HepG2 (cell line): ENCODE data around the gene HLCS. TPM values are rescaled to one million over a fixed set of nuclear protein-coding genes. Genes with fewer than 3 reads are reported as not detected.

Experiments used
- ATAC-seq: fragments of 200-7000 bp; cut with Tn5 transposase; 3 replicates; pipeline ENCODE4 v1.9.1; 2020; ENCODE audit warnings: mild to moderate bottlenecking, moderate library complexity
- BruUV-seq: library from RNA; stranded (reverse); fragments of 400-500 nt; replicated peaks from 2 replicates; lab custom pipeline; 2021; lab: Mats Ljungman, UMichigan
- CTCF ChIA-PET: fragments of 300-600 bp; formaldehyde crosslinking; extraction: SDS; loops from one replicate; lab custom pipeline; 2021; ENCODE audit warnings: low total read pairs, inconsistent platforms, low intra/inter-chr PET ratio; lab: Yijun Ruan, JAX
- POLR2A ChIA-PET: fragments of 350-600 bp; sonication (Branson Sonifier 250); formaldehyde crosslinking; loops from one replicate; lab custom pipeline; 2020; ENCODE audit warnings: antibody characterized with exemption, inconsistent platforms; lab: Yijun Ruan, JAX
- DNase-seq: peaks from one replicate; pipeline ENCODE4 v3.0.0-alpha.2; 2015; ENCODE audit warnings: low spot score
- FAIRE-seq: peaks from 3 replicates; lab custom pipeline; 2011; peaks lifted over from hg19 to GRCh38; lab: Jason Lieb, UNC
- H2AFZ ChIP-seq: one replicate; pipeline ENCODE4 v1.6.1; 2011; ENCODE audit warnings: low read length, inconsistent platforms
- H3K27ac ChIP-seq: fragments of 300-600 bp; 3 replicates; pipeline ENCODE4 v1.8.0; 2011; ENCODE audit warnings: mixed run types, mild to moderate bottlenecking, mixed read lengths, low read length, inconsistent platforms; ENCODE audit not compliant: insufficient read depth; ENCODE audit errors: extremely low read length
- H3K27me3 ChIP-seq, 2 experiments: fragments of 200-600 bp in 1 of 2; 2 replicates in 1 of 2; 3 replicates in 1 of 2; pipeline versions ENCODE4 v1.6.0 to v1.8.0; 2011; ENCODE audit warnings: low read length in 2 of 2, mild to moderate bottlenecking in 2 of 2, moderate library complexity in 2 of 2, inconsistent platforms in 1 of 2; ENCODE audit not compliant: insufficient read depth in 2 of 2, control insufficient read depth in 1 of 2
- H3K36me3 ChIP-seq, 2 experiments: fragments of 200-600 bp in 1 of 2; replicated peaks in 1 of 2; 2 replicates in 1 of 2; 3 replicates in 1 of 2; pipeline versions ENCODE4 v1.5.1 to v1.8.0; 2011; ENCODE audit warnings: low read length in 2 of 2, inconsistent platforms in 1 of 2; ENCODE audit not compliant: insufficient read depth in 2 of 2, control insufficient read depth in 1 of 2
- H3K4me1 ChIP-seq: 2 replicates; pipeline ENCODE4 v1.5.1; 2012; ENCODE audit warnings: low read length, inconsistent platforms; ENCODE audit not compliant: insufficient read depth
- H3K4me2 ChIP-seq: 2 replicates; pipeline ENCODE4 v1.6.0; 2011; ENCODE audit warnings: low read depth, low read length, inconsistent platforms
- H3K4me3 ChIP-seq, 3 experiments: fragments of 200-600 bp in 1 of 3; sonication (generic), shearing (Covaris generic) in 1 of 3; replicated peaks in 1 of 3; 2 replicates each; pipeline ENCODE4 v1.5.1; 2011 to 2016; ENCODE audit warnings: low read length in 3 of 3, inconsistent platforms in 2 of 3, low read depth in 2 of 3, mild to moderate bottlenecking in 2 of 3, control low read depth in 1 of 3, mixed read lengths in 1 of 3; ENCODE audit not compliant: insufficient read depth in 1 of 3
- H3K79me2 ChIP-seq: one replicate; pipeline ENCODE4 v1.6.1; 2011; ENCODE audit warnings: low read length, inconsistent platforms; ENCODE audit not compliant: insufficient read depth
- H3K9ac ChIP-seq: 2 replicates; pipeline ENCODE4 v1.6.0; 2011; ENCODE audit warnings: mild to moderate bottlenecking, low read depth, low read length, inconsistent platforms; ENCODE audit not compliant: insufficient read depth
- H3K9me3 ChIP-seq: 2 replicates; pipeline ENCODE4 v1.5.1; 2012; ENCODE audit warnings: mild to moderate bottlenecking, low read length
- H4K20me1 ChIP-seq: 2 replicates; pipeline ENCODE4 v1.6.0; 2011; ENCODE audit warnings: inconsistent platforms, mild to moderate bottlenecking, low read length, moderate library complexity; ENCODE audit not compliant: insufficient read depth
- HDAC1 ChIP-seq: sonication (generic); formaldehyde crosslinking; IDR thresholded peaks from 2 replicates; pipeline ENCODE4 v1.5.1; 2020; ENCODE audit warnings: mild to moderate bottlenecking, missing genetic modification reagents
- MEIS2 ChIP-seq: sonication (generic); formaldehyde crosslinking; IDR thresholded peaks from 2 replicates; pipeline ENCODE4 v1.9.0; 2021; ENCODE audit warnings: mild to moderate bottlenecking, missing genetic modification reagents
- NR3C1 ChIP-seq: sonication (generic); formaldehyde crosslinking; IDR thresholded peaks from 2 replicates; pipeline ENCODE4 v1.4.0; 2020; ENCODE audit warnings: missing genetic modification reagents
- PPARG ChIP-seq: conservative IDR thresholded peaks from 2 replicates; pipeline ENCODE4 v1.6.1; 2016; ENCODE audit warnings: missing biosample characterization, missing genetic modification reagents
- TCF12 ChIP-seq, 2 experiments: fragments of 450-650 bp in 1 of 2; sonication (generic) in 1 of 2; formaldehyde crosslinking in 1 of 2; IDR thresholded peaks; 2 replicates each; pipeline versions ENCODE4 v1.6.1 to v1.8.0; 2017 to 2022; ENCODE audit warnings: antibody characterized with exemption in 1 of 2, mild to moderate bottlenecking in 1 of 2, missing genetic modification reagents in 1 of 2, moderate library complexity in 1 of 2
- ZNF558 ChIP-seq: sonication (generic); formaldehyde crosslinking; IDR thresholded peaks from 2 replicates; pipeline ENCODE4 v1.9.0; 2022; ENCODE audit warnings: mild to moderate bottlenecking, missing genetic modification reagents, borderline replicate concordance
- WGBS: methylation state at CpG from one replicate; pipeline ENCODE4 v1.1.6; 2017; ENCODE audit warnings: low lambda C conversion rate; 5-methylcytosine and 5-hydroxymethylcytosine counted together
- in situ Hi-C: cut with HindIII; loops from 2 replicates; pipeline ENCODE4 v1.10.0; 2017; ENCODE audit warnings: low pct_unique_long_range_greater_than_20kb; ENCODE audit not compliant: extremely low pct_ligation_motif_present
- intact Hi-C: fragments of 100-400 bp; cut with micrococcal nuclease; formaldehyde crosslinking; loops from one replicate; pipeline ENCODE4 v1.10.0; 2022; ENCODE audit not compliant: unreplicated experiment
- polyA plus RNA-seq, 8 experiments: library from polyadenylated mRNA; depleted of rRNA in 3 of 8; stranded (reverse) in 7 of 8; unstranded in 1 of 8; fragments of >200 nt; fragmentation: Illumina TruSeq in 4 of 8; extraction: Trizol in 4 of 8; gene quantifications; 2 replicates each; pipeline versions ENCODE4 v1.2.1 to v1.2.3, GENCODE V29; 2011 to 2016; ENCODE audit warnings: low read depth in 4 of 8, missing spikeins in 1 of 8, mixed read lengths in 1 of 8; ENCODE audit not compliant: insufficient read depth in 1 of 8
- total RNA-seq, 5 experiments: library from RNA; depleted of rRNA; stranded (reverse); fragments of >200 nt; fragmentation: Illumina TruSeq; extraction: Trizol; gene quantifications; 2 replicates each; pipeline ENCODE4 v1.2.3, GENCODE V29; 2016; ENCODE audit warnings: low read depth in 1 of 5
- TF ChIP-seq, protein P1 (sequence below): IDR thresholded peaks from 2 replicates; pipeline ENCODE4 v1.6.1; 2012; ENCODE audit warnings: low read depth, low read length, improper control_type of control experiment

Gene HLCS
- total and polyA plus RNA-seq, 2 of the 13 experiments (the other 11 are each of a cell fraction or from before 2014, with no cell fraction given), result 7.9 to 12.3 TPM

DNA sequence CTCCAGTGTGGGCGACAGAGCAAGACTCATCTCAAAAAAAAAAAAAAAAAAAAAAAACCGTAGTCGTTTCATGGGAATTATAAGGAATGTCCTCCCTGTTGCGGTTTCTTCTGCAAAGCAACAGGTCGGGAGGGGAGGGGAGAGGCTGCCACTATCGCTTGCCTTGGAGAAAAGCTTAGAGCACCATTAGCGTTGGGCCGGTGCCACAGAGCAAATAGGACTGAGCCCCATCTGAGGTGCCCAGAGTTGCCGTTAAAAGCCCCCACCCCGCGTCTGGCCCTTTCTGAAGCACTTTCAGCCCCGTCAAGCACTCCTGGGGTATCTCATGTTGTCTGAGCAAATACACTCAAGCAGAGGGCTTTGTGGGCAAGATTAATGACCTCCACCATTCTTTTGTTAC lies 42.3 kb upstream of the HLCS start:
- no peak for FAIRE-seq
- no peaks in the 10 kb centered on the region for H4K20me1 ChIP-seq
- 31% methylated on average over 9 of the region's 12 CpGs for WGBS
- H3K9ac ChIP-seq, result no peak overlapping the region
- POLR2A ChIA-PET, result no interaction called here
- in situ Hi-C loops (no loop called here), intact Hi-C loops (loop anchor here (2.0 kb wide), 1 partner anchor 74 kb away; no protein-coding TSS in a partner anchor)
- peak overlapping the region in 2 of 3 experiments; percentile 56 to 58; a peak in 3 of 6 replicates for H3K4me3 ChIP-seq
- DNase-seq, result no peak
- H3K79me2 ChIP-seq, result no peaks in the 10 kb centered on the region
- H3K27ac ChIP-seq, result no peak overlapping the region
- no peaks in the 10 kb centered on the region for H3K9me3 ChIP-seq
- BruUV-seq, result no TSS peak
- H3K36me3 ChIP-seq, result no peaks in the 10 kb centered on the region
- peak overlapping the region; percentile 82 for H3K4me2 ChIP-seq
- TF ChIP-seq, protein P1, sequence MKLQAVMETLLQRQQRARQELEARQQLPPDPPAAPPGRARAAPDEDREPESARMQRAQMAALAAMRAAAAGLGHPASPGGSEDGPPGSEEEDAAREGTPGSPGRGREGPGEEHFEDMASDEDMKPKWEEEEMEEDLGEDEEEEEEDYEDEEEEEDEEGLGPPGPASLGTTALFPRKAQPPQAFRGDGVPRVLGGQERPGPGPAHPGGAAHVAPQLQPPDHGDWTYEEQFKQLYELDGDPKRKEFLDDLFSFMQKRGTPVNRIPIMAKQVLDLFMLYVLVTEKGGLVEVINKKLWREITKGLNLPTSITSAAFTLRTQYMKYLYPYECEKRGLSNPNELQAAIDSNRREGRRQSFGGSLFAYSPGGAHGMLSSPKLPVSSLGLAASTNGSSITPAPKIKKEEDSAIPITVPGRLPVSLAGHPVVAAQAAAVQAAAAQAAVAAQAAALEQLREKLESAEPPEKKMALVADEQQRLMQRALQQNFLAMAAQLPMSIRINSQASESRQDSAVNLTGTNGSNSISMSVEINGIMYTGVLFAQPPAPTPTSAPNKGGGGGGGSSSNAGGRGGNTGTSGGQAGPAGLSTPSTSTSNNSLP, result no peak
- TF ChIP-seq NR3C1 (CRISPR knock-in tag), result no peak
- no peak for TF ChIP-seq HDAC1 (CRISPR knock-in tag)
- no peak for TF ChIP-seq TCF12 (IDR thresholded peaks at IDR 0.05)
- no peak for TF ChIP-seq TCF12 (CRISPR knock-in tag; IDR thresholded peaks at IDR 0.05)
- TF ChIP-seq ZNF558 (CRISPR knock-in tag), result no peak
- no peak for TF ChIP-seq PPARG (CRISPR knock-in tag)
- TF ChIP-seq MEIS2, result no peak
- H3K27me3 ChIP-seq, result peaks cover 0 to 4% of the 10 kb centered on the region in 2 experiments; a peak in 1 of 5 replicates
- ATAC-seq, result no peak
- peak overlapping the region; percentile 15 for H2AFZ ChIP-seq
- H3K4me1 ChIP-seq, result peaks cover 22% of the 10 kb centered on the region
- CTCF ChIA-PET, result interaction anchor here (1.5 to 3.5 kb wide), 4 partner anchors 19 to 32 kb away, joined by 3 to 46 read pairs (median 6); no protein-coding TSS in a partner anchor
